SK-N-SH (cell line): ENCODE data around the gene DNAJC5. TPM values are rescaled to one million over a fixed set of nuclear protein-coding genes. Genes with fewer than 3 reads are reported as not detected.

Experiments used
- CTCF ChIA-PET: fragments of 300-600, 350-600 bp; formaldehyde crosslinking; extraction: SDS; loops from one replicate; lab custom pipeline; 2021; lab: Yijun Ruan, JAX
- POLR2A ChIA-PET: fragments of 350-600 bp; sonication (Branson Sonifier 250); formaldehyde crosslinking; extraction: SDS; loops from one replicate; lab custom pipeline; 2020; ENCODE audit warnings: antibody characterized with exemption, inconsistent platforms; lab: Yijun Ruan, JAX
- DNase-seq: peaks from one replicate; pipeline ENCODE4 v3.0.0; 2012
- H2AFZ ChIP-seq: fragments of 200-600 bp; sonication (generic); 2 replicates; pipeline ENCODE4 v1.8.1; 2016; ENCODE audit warnings: antibody characterized with exemption, mild to moderate bottlenecking, low read depth
- H3F3A ChIP-seq: fragments of 200-600 bp; sonication (generic); replicated peaks from 2 replicates; pipeline ENCODE3; 2016; ENCODE audit warnings: antibody characterized with exemption, mild to moderate bottlenecking; ENCODE audit not compliant: insufficient read depth
- H3K27ac ChIP-seq, 2 experiments: fragments of 200-500 bp in 1 of 2; fragments of 200-600 bp in 1 of 2; sonication (Bioruptor generic) in 1 of 2; sonication (generic), shearing (Covaris generic) in 1 of 2; 2 replicates each; pipeline versions ENCODE4 v1.5.1 to v1.6.1; 2014 to 2016; ENCODE audit warnings: low read depth in 2 of 2, inconsistent platforms in 1 of 2, low read length in 1 of 2, mild to moderate bottlenecking in 1 of 2, mixed read lengths in 1 of 2
- H3K27me3 ChIP-seq: fragments of 200-600 bp; sonication (generic), shearing (Covaris generic); 2 replicates; pipeline ENCODE4 v1.6.1; 2016; ENCODE audit warnings: mixed run types; ENCODE audit not compliant: insufficient read depth
- H3K36me3 ChIP-seq, 2 experiments: fragments of 200-500 bp in 1 of 2; fragments of 200-600 bp in 1 of 2; sonication (Bioruptor generic) in 1 of 2; sonication (generic) in 1 of 2; replicated peaks in 1 of 2; 2 replicates each; pipeline versions ENCODE3 to v1.5.1; 2014 to 2016; ENCODE audit warnings: low read length in 1 of 2, mild to moderate bottlenecking in 1 of 2; ENCODE audit not compliant: insufficient read depth in 2 of 2, control insufficient read depth in 1 of 2
- H3K4me1 ChIP-seq, 2 experiments: fragments of 200-500 bp in 1 of 2; fragments of 200-600 bp in 1 of 2; sonication (Bioruptor generic) in 1 of 2; sonication (generic), shearing (Covaris generic) in 1 of 2; 2 replicates each; pipeline versions ENCODE4 v1.5.1 to v1.6.1; 2014 to 2016; ENCODE audit warnings: low read depth in 1 of 2, low read length in 1 of 2, mixed run types in 1 of 2; ENCODE audit not compliant: insufficient read depth in 2 of 2, control insufficient read depth in 1 of 2
- H3K4me2 ChIP-seq: fragments of 200-600 bp; sonication (generic), shearing (Covaris generic); 2 replicates; pipeline ENCODE4 v1.6.1; 2017; ENCODE audit warnings: mixed run types
- H3K4me3 ChIP-seq, 2 experiments: fragments of 200-500 bp in 1 of 2; fragments of 200-600 bp in 1 of 2; sonication (Bioruptor generic) in 1 of 2; sonication (generic), shearing (Covaris generic) in 1 of 2; 2 replicates each; pipeline versions ENCODE4 v1.5.1 to v1.8.1; 2014 to 2016; ENCODE audit warnings: low read depth in 2 of 2, inconsistent platforms in 1 of 2, low read length in 1 of 2, mild to moderate bottlenecking in 1 of 2, mixed read lengths in 1 of 2, moderate library complexity in 1 of 2
- H3K79me2 ChIP-seq: fragments of 200-600 bp; sonication (generic); 2 replicates; pipeline ENCODE4 v1.8.1; 2017; ENCODE audit warnings: mild to moderate bottlenecking; ENCODE audit not compliant: insufficient read depth
- H3K9ac ChIP-seq: fragments of 200-600 bp; sonication (generic); 2 replicates; pipeline ENCODE4 v1.6.1; 2017; ENCODE audit warnings: mixed run types
- H3K9me2 ChIP-seq: fragments of 200-600 bp; sonication (generic); 2 replicates; pipeline ENCODE4 v1.6.1; 2017; ENCODE audit warnings: mixed run types
- H3K9me3 ChIP-seq: fragments of 200-600 bp; sonication (generic); 2 replicates; pipeline ENCODE4 v1.6.1; 2017; ENCODE audit warnings: mixed run types, mild to moderate bottlenecking, moderate library complexity
- H4K20me1 ChIP-seq: fragments of 200-600 bp; sonication (generic); 2 replicates; pipeline ENCODE4 v1.6.1; 2017; ENCODE audit warnings: mild to moderate bottlenecking, mixed run types; ENCODE audit not compliant: insufficient read depth
- CHD2 ChIP-seq: fragments of 150-350 bp; IDR thresholded peaks from 2 replicates; pipeline ENCODE4 v1.6.1; 2018; ENCODE audit warnings: low read length; ENCODE audit not compliant: partially characterized antibody
- EZH2phosphoT487 ChIP-seq: fragments of 200-600 bp; sonication (generic); IDR thresholded peaks from 2 replicates; pipeline ENCODE4 v1.6.1; 2017; ENCODE audit warnings: low read depth, mixed run types, mild to moderate bottlenecking, antibody characterized with exemption, moderate library complexity, borderline replicate concordance
- FOSL2 ChIP-seq: IDR thresholded peaks from 2 replicates; pipeline ENCODE4 v1.4.0; 2012; ENCODE audit warnings: low read depth, mild to moderate bottlenecking, moderate library complexity, borderline replicate concordance
- GABPA ChIP-seq: IDR thresholded peaks from 2 replicates; pipeline ENCODE4 v1.4.0; 2012; ENCODE audit warnings: low read depth, mild to moderate bottlenecking
- JUND ChIP-seq: IDR thresholded peaks from 2 replicates; pipeline ENCODE4 v1.4.0; 2012
- MEF2A ChIP-seq: IDR thresholded peaks from 2 replicates; pipeline ENCODE4 v1.4.0; 2012; ENCODE audit warnings: low read depth, borderline replicate concordance
- NFIC ChIP-seq: IDR thresholded peaks from 2 replicates; pipeline ENCODE4 v1.4.0; 2012; ENCODE audit warnings: borderline replicate concordance
- NRF1 ChIP-seq: IDR thresholded peaks from 2 replicates; pipeline ENCODE4 v1.6.1; 2012; ENCODE audit warnings: low read depth, mild to moderate bottlenecking, low read length
- POLR2AphosphoS5 ChIP-seq: IDR thresholded peaks from 2 replicates; pipeline ENCODE4 v1.6.1; 2012; ENCODE audit warnings: low read depth, low read length
- RAD21 ChIP-seq: IDR thresholded peaks from 2 replicates; pipeline ENCODE4 v1.6.1; 2012; ENCODE audit warnings: mild to moderate bottlenecking, low read length
- RCOR1 ChIP-seq: fragments of 150-350 bp; IDR thresholded peaks from 2 replicates; pipeline ENCODE4 v1.6.1; 2017; ENCODE audit warnings: antibody characterized with exemption, low read length
- RFX5 ChIP-seq: IDR thresholded peaks from 2 replicates; pipeline ENCODE4 v1.6.1; 2012; ENCODE audit warnings: mild to moderate bottlenecking, improper control_type of control experiment, low read length
- RXRA ChIP-seq: IDR thresholded peaks from 2 replicates; pipeline ENCODE4 v1.4.0; 2012; ENCODE audit warnings: low read depth, mild to moderate bottlenecking, borderline replicate concordance
- SIN3A ChIP-seq: IDR thresholded peaks from 2 replicates; pipeline ENCODE4 v1.6.1; 2012; ENCODE audit warnings: low read depth, mild to moderate bottlenecking, low read length, moderate library complexity, borderline replicate concordance
- SMC3 ChIP-seq: IDR thresholded peaks from 2 replicates; pipeline ENCODE4 v1.6.1; 2012; ENCODE audit warnings: low read depth, low read length, improper control_type of control experiment
- TAF1 ChIP-seq: IDR thresholded peaks from 2 replicates; pipeline ENCODE4 v1.6.1; 2012; ENCODE audit warnings: low read depth, mild to moderate bottlenecking, low read length, moderate library complexity, borderline replicate concordance
- TEAD4 ChIP-seq: IDR thresholded peaks from 2 replicates; pipeline ENCODE4 v1.4.0; 2012; ENCODE audit warnings: mild to moderate bottlenecking, borderline replicate concordance; ENCODE audit not compliant: insufficient read depth
- YY1 ChIP-seq: IDR thresholded peaks from 2 replicates; pipeline ENCODE4 v1.4.0; 2012; ENCODE audit warnings: low read depth, mild to moderate bottlenecking
- WGBS: methylation state at CpG from one replicate; pipeline ENCODE4 v1.1.6; 2017; ENCODE audit warnings: low lambda C conversion rate; 5-methylcytosine and 5-hydroxymethylcytosine counted together
- polyA plus RNA-seq, 3 experiments: library from polyadenylated mRNA; depleted of rRNA; stranded (reverse); fragments of >200 nt; gene quantifications; 2 replicates each; pipeline ENCODE4 v1.2.3, GENCODE V29; 2012
- TF ChIP-seq, protein P1 (sequence below): fragments of 150-350 bp; IDR thresholded peaks from 2 replicates; pipeline ENCODE4 v1.6.1; 2017; ENCODE audit warnings: antibody characterized with exemption, low read length, low read depth, borderline replicate concordance
- TF ChIP-seq, protein P2 (sequence below): IDR thresholded peaks from 2 replicates; pipeline ENCODE4 v1.4.0; 2012; ENCODE audit warnings: low read depth
- TF ChIP-seq, protein P3 (sequence below): fragments of 150-350 bp; IDR thresholded peaks from 2 replicates; pipeline ENCODE4 v1.6.1; 2016; ENCODE audit warnings: mild to moderate bottlenecking, low read depth, low read length
- TF ChIP-seq, protein P4 (sequence below): IDR thresholded peaks from 2 replicates; pipeline ENCODE4 v1.6.1; 2012; ENCODE audit warnings: mild to moderate bottlenecking, low read depth, low read length, moderate library complexity
- TF ChIP-seq, protein P5 (sequence below): IDR thresholded peaks from 2 replicates; pipeline ENCODE4 v1.4.0; 2012; ENCODE audit warnings: low read depth, borderline replicate concordance

Gene DNAJC5
- polyA plus RNA-seq, 1 of the 3 experiments (the other 2 are of a cell fraction) = 24.2 TPM

- TF ChIP-seq, protein P1, sequence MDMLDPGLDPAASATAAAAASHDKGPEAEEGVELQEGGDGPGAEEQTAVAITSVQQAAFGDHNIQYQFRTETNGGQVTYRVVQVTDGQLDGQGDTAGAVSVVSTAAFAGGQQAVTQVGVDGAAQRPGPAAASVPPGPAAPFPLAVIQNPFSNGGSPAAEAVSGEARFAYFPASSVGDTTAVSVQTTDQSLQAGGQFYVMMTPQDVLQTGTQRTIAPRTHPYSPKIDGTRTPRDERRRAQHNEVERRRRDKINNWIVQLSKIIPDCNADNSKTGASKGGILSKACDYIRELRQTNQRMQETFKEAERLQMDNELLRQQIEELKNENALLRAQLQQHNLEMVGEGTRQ = no peak
- TF ChIP-seq SIN3A (peak; percentile 47; the same call in 1 of the 2 replicates), GABPA (no peak), RFX5 (no peak), EZH2phosphoT487 (no peak), JUND (no peak), NFIC (no peak), MEF2A (no peak), NRF1 (peak; percentile 38; the same call in 1 of the 2 replicates), TAF1 (no peak), TEAD4 (no peak), SMC3 (peak; percentile 82)
- TF ChIP-seq, protein P2, sequence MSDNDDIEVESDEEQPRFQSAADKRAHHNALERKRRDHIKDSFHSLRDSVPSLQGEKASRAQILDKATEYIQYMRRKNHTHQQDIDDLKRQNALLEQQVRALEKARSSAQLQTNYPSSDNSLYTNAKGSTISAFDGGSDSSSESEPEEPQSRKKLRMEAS = peak; percentile 57
Observed at GRCh38 chr20:63973636-63974401, 78.9 kb downstream of the DNAJC5 start (continued).

DNA sequence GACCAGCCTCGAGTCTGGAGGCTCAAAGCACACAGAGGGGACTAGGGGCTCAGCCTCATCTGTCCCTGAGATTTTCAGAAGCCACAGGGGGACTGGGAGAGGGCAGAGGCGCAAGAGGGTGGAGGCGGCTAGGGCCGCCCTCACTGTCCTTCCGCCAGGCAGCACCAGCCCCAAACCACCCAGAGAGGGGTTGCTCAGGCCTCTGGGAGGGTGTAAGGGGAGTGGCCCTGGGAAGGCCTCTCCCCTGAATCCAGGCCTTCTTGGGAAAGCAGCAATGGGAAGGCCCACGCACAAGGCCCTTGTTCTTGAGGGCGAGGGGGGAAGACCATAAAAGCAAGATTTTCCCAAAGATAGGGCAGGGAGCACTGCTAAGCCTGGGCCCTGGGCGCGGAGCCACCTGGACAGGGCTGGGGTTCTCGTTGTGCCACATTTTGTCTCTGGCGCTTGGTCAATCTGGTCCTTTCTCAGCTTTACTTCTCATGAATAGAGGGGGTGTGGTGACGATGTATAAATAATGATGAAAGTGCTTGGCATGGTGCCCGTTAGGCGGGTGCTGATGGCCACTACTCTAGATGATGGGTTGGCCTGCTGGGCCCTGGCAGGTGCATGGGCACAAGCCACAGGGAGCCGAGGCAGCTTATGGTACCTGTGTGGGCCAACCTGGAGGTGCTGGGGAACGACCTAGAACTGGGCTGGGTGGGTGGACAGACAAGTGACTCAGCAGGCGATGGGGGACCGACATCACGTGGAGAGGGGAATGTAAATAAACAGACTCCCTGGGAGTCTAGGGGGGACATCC is 79.7 kb downstream of the DNAJC5 start:
- Histone ChIP-seq H3K79me2 (no peaks in the 10 kb centered on the region), H3F3A (peaks cover 7% of the 10 kb centered on the region), H3K4me2 (no peak overlapping the region; the same call in 1 of the 2 replicates), H2AFZ (no peak overlapping the region), H4K20me1 (no peaks in the 10 kb centered on the region), H3K9me3 (no peaks in the 10 kb centered on the region), H3K9me2 (no peaks in the 10 kb centered on the region), H3K27me3 (no peaks in the 10 kb centered on the region), H3K4me1 (peaks cover 5 to 14% of the 10 kb centered on the region in 2 experiments; a peak in 3 of 4 replicates), H3K27ac (no peak overlapping the region), H3K4me3 (no peak overlapping the region), H3K9ac (no peak overlapping the region), H3K36me3 (no peaks in the 10 kb centered on the region)
- ChIA-PET POLR2A (no interaction called here), CTCF (interaction anchor here (0.6 to 4.5 kb wide), 68 partner anchors 8 to 1350 kb away, joined by 3 to 44 read pairs (median 4); partner anchors contain the start of genes OPRL1, PTK6, RGS19 and TPD52L2)
- 67% methylated on average over 16 of the region's 19 CpGs for WGBS
- TF ChIP-seq, protein P3, sequence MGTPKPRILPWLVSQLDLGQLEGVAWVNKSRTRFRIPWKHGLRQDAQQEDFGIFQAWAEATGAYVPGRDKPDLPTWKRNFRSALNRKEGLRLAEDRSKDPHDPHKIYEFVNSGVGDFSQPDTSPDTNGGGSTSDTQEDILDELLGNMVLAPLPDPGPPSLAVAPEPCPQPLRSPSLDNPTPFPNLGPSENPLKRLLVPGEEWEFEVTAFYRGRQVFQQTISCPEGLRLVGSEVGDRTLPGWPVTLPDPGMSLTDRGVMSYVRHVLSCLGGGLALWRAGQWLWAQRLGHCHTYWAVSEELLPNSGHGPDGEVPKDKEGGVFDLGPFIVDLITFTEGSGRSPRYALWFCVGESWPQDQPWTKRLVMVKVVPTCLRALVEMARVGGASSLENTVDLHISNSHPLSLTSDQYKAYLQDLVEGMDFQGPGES = no peak
- TF ChIP-seq NRF1 (no peak), EZH2phosphoT487 (no peak), SMC3 (no peak), YY1 (no peak), RCOR1 (no peak), RXRA (no peak), CHD2 (no peak), GABPA (no peak), NFIC (no peak), POLR2AphosphoS5 (no peak), TEAD4 (no peak), RAD21 (no peak), FOSL2 (no peak)
- TF ChIP-seq, protein P4, sequence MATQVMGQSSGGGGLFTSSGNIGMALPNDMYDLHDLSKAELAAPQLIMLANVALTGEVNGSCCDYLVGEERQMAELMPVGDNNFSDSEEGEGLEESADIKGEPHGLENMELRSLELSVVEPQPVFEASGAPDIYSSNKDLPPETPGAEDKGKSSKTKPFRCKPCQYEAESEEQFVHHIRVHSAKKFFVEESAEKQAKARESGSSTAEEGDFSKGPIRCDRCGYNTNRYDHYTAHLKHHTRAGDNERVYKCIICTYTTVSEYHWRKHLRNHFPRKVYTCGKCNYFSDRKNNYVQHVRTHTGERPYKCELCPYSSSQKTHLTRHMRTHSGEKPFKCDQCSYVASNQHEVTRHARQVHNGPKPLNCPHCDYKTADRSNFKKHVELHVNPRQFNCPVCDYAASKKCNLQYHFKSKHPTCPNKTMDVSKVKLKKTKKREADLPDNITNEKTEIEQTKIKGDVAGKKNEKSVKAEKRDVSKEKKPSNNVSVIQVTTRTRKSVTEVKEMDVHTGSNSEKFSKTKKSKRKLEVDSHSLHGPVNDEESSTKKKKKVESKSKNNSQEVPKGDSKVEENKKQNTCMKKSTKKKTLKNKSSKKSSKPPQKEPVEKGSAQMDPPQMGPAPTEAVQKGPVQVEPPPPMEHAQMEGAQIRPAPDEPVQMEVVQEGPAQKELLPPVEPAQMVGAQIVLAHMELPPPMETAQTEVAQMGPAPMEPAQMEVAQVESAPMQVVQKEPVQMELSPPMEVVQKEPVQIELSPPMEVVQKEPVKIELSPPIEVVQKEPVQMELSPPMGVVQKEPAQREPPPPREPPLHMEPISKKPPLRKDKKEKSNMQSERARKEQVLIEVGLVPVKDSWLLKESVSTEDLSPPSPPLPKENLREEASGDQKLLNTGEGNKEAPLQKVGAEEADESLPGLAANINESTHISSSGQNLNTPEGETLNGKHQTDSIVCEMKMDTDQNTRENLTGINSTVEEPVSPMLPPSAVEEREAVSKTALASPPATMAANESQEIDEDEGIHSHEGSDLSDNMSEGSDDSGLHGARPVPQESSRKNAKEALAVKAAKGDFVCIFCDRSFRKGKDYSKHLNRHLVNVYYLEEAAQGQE = no peak
- TF ChIP-seq, protein P5, sequence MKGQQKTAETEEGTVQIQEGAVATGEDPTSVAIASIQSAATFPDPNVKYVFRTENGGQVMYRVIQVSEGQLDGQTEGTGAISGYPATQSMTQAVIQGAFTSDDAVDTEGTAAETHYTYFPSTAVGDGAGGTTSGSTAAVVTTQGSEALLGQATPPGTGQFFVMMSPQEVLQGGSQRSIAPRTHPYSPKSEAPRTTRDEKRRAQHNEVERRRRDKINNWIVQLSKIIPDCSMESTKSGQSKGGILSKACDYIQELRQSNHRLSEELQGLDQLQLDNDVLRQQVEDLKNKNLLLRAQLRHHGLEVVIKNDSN = no peak
- DNase-seq = peak; percentile 14
